NCI-H1417 (cell line): Measurements from ENCODE around the gene CPVL.

Experiments used
- DNase-seq, 3 experiments: peaks; one replicate each; lab custom pipeline; 2025; lab: John Stamatoyannopoulos, UW

The CPVL gene

GRCh38 chr7:29156907-29157452 is 10.6 kb upstream of the CPVL start:
- DNase-seq, result peak; percentile 61 to 88 (median 70)

- DNase-seq, result no peak
Measured at GRCh38 chr7:29154076-29154475, 7.7 kb upstream of the CPVL start.

GRCh38 chr7:29150856-29151255 is 4.5 kb upstream of the CPVL start:
- peak in 2 of 3 experiments; percentile 84 to 94 for DNase-seq

GRCh38 chr7:29149036-29149435 is 2.7 kb upstream of the CPVL start:
- no peak for DNase-seq

- no peak for DNase-seq
Measured at GRCh38 chr7:29147821-29148220, 1.5 kb upstream of the CPVL start.

GRCh38 chr7:29146888-29147609 is 712 bp upstream of the CPVL start:
- DNase-seq, result peak in 2 of 3 experiments; percentile 50 to 74

- DNase-seq, result no peak
Measured at GRCh38 chr7:29145553-29146056, 732 bp downstream of the CPVL start.

- no peak for DNase-seq
Measured at GRCh38 chr7:29143751-29144150, 2.6 kb downstream of the CPVL start.

- DNase-seq, result no peak
Measured at GRCh38 chr7:29142021-29142727, 4.2 kb downstream of the CPVL start.

GRCh38 chr7:29140873-29141468 is 5.4 kb downstream of the CPVL start:
- no peak for DNase-seq

- no peak for DNase-seq
Measured at GRCh38 chr7:29139796-29140195, 6.5 kb downstream of the CPVL start.

GRCh38 chr7:29139191-29139590 is 7.1 kb downstream of the CPVL start:
- no peak for DNase-seq

GRCh38 chr7:29138588-29138987 is 7.7 kb downstream of the CPVL start:
- DNase-seq, result no peak

- no peak for DNase-seq
Measured at GRCh38 chr7:29135846-29136245, 10.5 kb downstream of the CPVL start.

GRCh38 chr7:29132980-29133379 is 13.4 kb downstream of the CPVL start:
- no peak for DNase-seq

- no peak for DNase-seq
Measured at GRCh38 chr7:29131678-29132077, 14.7 kb downstream of the CPVL start.

GRCh38 chr7:29130096-29130495 is 16.2 kb downstream of the CPVL start:
- no peak for DNase-seq

GRCh38 chr7:29127527-29127926 is 18.8 kb downstream of the CPVL start:
- no peak for DNase-seq

GRCh38 chr7:29126804-29127203 is 19.5 kb downstream of the CPVL start:
- no peak for DNase-seq

GRCh38 chr7:29123626-29124190 is 22.6 kb downstream of the CPVL start:
- DNase-seq, result peak in 1 of 3 experiments; percentile 54

GRCh38 chr7:29122759-29123158 is 23.6 kb downstream of the CPVL start:
- no peak for DNase-seq

GRCh38 chr7:29122081-29122480 is 24.3 kb downstream of the CPVL start:
- DNase-seq, result no peak
